Esophagus muscularis mucosa (tissue), 3 donors: ENCODE measurements around the gene AP1G1.

ENCODE experiments used
- EP300 ChIP-seq: sonication (generic); formaldehyde crosslinking; IDR thresholded peaks from one replicate; pipeline ENCODE4 v1.6.1; 2017; ENCODE audit warnings: antibody characterized with exemption
- TF ChIP-seq, protein P1 (sequence below), 3 experiments: fragments of 200-600 bp in 2 of 3; fragments of 450-650 bp in 1 of 3; sonication (generic) in 2 of 3; IDR thresholded peaks; one replicate each; pipeline ENCODE4 v1.5.1; 2017 to 2019; ENCODE audit warnings: antibody characterized with exemption in 3 of 3, mild to moderate bottlenecking in 2 of 3, moderate library complexity in 1 of 3

DNA sequence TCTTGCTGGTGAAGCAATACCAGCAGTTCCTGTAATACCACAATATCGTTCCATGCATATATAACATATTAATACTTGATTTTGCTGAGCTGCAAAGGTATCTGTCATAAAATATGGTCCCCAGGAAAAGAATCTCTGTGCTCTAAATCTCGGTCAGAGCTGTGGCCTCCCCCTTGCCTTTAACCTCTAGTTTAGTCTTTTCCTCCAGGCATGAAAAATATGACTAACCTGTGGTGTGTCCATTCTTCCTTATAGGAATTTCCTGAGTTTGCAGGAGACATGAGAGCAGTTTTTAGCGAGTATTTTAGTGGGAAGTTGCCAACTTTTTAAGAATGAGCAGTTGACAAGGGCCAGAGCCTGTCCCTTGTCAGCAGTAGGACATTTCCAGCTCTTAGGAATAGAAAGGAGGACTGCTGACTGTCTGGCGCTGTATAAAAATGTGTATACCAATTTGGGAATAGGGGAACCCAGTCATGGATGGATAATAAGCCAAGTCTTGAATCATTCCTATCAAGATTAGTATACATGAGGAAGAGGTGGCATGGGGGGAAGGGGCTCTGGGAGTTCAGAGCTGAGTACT lies 45.8 kb upstream of the AP1G1 start:
- TF ChIP-seq EP300, result no peak
- TF ChIP-seq, protein P1, sequence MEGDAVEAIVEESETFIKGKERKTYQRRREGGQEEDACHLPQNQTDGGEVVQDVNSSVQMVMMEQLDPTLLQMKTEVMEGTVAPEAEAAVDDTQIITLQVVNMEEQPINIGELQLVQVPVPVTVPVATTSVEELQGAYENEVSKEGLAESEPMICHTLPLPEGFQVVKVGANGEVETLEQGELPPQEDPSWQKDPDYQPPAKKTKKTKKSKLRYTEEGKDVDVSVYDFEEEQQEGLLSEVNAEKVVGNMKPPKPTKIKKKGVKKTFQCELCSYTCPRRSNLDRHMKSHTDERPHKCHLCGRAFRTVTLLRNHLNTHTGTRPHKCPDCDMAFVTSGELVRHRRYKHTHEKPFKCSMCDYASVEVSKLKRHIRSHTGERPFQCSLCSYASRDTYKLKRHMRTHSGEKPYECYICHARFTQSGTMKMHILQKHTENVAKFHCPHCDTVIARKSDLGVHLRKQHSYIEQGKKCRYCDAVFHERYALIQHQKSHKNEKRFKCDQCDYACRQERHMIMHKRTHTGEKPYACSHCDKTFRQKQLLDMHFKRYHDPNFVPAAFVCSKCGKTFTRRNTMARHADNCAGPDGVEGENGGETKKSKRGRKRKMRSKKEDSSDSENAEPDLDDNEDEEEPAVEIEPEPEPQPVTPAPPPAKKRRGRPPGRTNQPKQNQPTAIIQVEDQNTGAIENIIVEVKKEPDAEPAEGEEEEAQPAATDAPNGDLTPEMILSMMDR (IDR thresholded peaks at IDR 0.05), result no peak
